HG03095 (cell line): ENCODE data around the gene MAP1LC3B.

Experiments
- ATAC-seq: cut with Tn5 transposase; IDR thresholded peaks from one replicate; pipeline ENCODE4 v1.9.1; 2021; ENCODE audit warnings: moderate library complexity; ENCODE audit not compliant: unreplicated experiment

The MAP1LC3B gene

DNA sequence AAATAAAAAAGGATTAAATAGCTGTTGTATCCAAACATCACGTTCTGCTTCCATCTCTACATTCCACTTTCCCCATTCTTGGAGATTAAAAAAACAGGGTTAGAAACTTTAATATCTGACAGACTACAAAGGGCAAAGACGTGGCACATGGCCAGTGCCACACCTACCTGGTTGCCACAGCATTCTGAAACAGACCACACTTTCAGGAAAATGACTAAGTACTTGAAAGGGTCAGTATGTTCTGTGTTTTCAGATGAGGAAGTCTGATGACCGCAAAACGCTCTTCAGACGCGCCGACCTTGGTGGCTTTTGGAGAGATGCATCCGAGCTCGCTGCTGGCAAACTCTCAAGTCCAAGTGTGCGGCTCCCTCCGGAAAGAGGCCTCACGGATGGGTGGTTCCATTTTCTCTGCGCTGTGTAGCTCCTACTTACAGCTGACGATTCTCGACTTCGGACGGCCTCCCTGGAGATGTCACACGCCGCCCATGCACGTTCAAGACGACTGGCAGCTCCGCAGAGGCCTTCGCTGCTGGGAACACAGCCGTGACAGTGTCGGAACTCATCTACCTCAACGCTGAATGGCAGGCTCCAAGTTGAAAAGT, 15.5 kb downstream of the MAP1LC3B start:
- no peak for ATAC-seq

DNA sequence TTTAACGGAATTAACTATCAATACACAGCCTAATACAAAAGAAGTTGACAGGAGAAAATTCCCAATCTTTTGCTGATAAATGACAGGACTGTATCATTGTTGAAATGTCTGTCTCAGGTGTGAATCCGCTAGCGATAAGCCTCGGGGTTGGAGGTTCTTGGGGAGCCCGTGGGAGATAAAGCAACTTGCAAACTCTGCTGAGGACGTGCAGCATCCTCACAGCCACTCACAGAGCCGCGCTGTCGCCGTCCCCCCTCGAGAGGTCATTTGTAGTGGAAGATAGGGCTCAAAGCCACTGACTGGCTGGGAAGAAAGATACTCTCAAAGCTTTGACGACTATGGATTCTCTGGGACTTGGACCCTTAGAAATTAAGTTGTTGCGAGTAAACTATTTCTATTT, 17.0 kb downstream of the MAP1LC3B start:
- ATAC-seq = no peak

DNA sequence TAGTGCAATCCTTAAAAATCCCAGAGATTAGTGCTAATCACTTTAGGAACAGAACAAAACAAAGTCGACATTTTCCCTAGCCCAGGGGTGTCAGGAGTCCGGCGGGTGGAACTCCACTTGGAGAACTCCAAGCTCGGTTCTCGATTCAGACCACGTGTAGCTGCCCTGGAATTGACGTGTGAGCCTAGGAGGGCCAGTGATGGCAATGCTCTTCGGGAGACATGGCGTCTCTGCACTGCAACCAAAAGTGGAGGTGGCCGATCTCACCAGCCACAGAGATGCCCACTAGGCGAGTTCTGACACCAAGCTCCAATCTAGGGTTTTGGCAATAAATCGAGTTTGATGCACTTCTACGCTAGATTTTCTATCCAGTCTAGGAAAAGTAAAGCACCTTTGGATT, 17.6 kb downstream of the MAP1LC3B start:
- ATAC-seq = no peak

DNA sequence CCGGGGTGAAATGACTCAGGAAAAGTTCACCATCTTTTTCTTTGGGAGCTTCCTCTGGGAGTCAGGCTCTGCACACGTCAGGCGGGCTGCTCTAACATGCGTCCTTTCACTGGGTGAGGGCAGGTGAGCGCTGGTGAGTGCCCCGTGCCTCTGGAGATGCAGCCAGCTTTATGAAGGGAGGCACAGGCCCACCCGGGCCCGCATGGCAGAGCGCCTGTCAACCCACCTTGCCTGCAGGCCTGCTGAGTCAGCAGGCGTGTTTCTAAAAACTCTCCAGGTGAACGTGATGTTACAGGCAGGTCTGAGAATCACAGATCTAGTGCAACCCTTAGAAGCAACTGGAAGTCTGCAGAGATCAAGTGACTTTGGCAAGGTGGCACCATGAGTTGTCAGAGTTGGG, 18.4 kb downstream of the MAP1LC3B start:
- ATAC-seq = no peak

DNA sequence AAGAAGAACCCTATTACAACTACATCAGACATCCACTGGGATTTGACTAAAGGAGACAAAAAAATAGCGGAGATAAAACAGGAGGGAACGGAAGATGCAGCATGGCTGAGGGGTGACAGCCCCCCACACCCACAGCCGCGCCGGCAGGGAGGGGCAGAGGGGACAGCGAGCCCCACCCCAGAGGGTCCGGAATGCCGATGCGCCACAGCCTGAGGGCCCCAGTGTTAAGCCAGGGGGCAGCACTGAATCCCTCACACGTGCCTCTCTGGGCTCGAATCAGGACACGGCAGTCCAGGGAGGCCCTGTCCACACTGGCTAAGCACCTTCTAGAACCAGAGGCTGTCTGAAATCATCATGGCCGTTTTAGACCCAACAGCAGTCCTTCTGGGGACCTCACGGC, 18.8 kb downstream of the MAP1LC3B start:
- ATAC-seq = no peak

DNA sequence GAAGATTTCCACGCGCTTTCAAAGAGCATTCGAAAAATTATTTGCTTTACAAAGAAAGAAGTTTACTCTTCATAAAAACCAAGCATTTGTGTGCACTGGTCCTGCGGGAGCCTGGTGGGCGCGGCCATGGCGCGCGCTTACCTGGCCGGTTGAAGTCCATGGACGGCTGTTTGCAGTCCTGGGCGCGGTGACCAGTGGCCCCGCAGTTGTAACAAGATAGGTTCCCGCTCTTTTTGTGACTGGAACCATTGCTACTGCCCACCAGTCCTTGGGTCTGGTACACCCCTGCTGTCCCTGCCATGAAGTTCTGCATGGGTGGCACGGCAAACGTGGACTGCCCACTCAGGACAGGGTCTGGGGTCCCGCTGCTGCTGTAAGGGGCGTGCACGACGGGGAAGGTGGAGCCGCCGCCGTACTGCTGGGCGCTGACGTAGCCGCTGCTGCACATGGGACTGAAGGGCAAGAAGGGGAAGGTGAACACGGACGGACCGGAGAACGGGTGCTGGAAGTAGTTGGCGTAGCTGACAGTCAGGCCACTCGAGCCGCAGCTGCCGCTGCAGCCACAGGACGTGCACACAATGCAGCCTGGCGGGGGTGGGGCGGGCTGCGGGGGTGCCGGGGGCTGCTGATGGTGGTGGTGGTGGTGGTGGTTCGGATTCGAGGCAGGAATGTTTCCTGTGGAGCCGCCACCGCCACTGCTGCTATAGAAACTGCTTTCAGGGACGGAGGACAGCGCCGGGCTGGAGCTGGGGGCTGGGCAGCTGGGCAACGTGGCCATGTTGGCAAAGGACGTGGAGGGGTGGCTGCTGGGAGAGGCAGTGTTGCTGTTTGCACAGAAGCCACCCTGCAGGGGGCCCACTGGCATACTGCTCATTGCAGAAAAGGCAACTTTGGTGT, 19.5 kb downstream of the MAP1LC3B start:
- ATAC-seq = no peak

DNA sequence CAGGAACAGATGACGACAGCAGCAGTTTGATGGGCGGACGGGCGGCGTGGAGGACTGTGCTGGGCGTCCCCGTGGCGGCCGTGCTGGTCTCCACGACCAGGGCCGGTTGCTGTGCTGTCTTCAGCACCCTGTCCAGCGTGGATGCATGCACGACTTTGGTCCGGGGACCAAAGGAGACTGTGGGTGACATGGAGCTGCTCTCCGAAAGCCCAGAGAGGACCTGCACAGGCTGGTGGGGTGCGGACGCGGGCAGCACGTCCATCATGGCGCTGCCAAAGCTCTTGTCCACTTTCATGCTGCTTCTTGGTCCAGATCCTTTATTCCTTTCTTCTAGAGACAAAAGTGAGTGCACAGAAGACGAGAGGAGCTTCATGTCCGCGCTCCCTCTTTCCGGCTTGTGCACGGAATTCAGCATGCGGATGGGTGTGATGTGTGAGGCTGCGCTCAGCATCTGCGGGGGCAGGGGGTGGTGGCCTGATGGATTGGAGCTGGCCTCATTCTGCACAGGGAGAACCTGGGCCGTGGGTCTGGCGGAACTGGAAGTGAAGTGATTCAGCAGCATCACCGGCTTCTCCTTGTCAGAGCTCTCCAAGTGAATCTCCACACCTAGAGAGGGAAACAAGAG, 20.3 kb downstream of the MAP1LC3B start:
- no peak for ATAC-seq

DNA sequence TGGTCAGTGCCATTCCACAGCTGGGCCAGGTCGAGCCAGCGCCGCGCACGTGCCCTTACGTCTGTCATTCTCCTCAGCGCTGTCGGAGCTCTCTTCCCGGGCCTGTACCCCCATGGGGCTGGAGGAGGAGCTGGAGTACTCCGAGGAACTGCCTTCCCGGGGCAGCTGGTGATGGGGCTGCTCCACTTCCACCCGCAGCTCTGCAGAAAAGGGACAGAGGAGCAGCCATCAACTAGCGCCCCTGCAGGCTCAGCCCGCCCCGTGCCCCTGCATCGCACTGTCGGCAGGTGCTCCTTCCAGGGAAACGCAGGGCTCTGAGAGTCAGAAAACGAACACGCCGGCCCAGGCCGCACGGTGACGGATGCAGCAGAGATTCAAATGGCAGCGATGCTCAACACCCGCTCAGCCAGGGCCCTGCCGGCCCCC, 20.9 kb downstream of the MAP1LC3B start:
- ATAC-seq = no peak

DNA sequence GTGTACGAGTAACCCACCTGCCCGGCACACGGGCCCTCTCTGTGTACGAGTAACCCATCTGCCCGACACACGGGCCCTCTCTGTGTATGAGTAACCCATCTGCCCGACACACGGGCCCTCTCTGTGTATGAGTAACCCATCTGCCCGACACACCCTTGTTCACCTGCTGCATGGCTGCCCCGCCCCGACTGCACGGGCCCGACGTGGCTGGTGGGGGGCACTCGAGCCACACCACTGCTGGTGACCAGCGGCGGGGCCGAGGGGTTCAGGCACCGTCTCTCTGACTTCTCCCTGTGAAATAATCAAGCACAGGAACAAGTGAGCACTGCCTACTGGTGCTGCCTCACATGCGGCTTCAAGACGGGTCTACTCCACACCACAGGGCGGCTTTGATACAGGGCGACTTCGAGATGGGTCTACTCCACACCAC, 22.1 kb downstream of the MAP1LC3B start:
- no peak for ATAC-seq

DNA sequence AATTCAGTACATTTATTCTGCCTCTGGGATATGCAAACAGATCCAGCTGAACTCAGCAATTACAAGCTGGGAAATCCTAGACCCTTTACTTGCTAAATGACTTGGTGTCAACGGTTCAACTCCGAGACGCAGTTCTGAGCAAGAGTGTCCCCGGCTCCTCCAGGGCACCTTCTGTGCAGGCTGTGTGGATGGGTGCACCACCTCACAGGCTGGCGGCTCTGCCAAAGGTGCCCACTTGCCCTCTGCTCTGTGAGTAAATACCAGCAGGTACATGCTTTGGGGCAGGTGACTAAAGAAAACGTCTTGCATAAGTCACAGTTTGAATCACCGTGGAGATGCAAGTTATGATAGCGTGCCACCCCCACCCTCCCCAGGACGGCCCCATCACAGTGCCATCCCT, 23.3 kb downstream of the MAP1LC3B start:
- no peak for ATAC-seq

DNA sequence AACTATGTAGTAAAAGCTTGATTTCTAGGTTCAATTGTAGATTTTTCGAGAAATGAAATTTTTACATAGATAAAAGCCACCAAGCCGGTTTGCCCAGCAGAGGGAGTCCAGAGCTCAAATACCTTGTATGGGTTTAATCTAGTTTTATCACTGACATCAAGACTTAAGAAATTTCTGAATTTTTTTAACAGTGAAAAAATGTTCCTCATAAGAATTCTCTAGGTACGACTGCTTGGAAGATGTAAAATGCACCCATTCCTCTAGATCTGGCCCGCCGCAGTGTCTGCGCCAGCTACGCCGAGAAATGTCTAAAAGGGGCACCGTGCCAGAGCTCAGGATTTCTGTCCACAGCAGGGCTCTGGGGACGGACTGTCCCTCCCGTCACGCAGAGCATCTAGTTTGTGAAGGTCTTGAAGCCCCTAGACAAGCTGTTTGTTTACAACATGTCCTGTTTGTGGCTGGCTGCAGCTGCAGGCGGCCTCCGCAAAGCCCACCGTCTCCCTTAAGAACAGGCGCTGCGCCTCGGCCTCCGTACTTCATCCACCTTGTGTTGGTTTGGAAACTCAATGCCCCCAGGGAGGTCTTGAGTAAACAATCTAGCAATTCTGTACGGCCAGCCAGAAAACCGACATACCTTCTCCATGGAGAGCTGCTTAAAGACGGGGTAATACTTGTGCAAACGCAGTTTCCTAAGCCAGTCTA, 24.8 kb downstream of the MAP1LC3B start:
- ATAC-seq = no peak

DNA sequence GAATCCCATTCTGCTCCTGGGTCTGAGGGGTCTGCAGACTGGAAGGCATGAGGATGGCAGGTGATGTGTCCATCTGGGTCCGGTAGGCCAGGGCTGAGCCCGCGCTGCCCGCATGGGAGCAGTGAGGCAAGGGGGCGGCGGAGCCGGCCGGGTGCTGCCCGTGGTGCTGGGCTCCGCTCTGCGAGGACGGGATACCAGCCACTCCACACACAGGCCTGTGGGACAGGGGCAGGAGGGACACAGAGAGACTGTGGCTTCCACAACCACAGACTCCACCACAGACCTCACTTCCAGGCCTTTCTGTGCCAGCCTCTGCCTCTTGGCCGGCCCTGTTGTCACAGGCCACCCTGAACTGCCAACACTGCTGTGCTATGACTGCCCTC, 25.4 kb downstream of the MAP1LC3B start:
- ATAC-seq = no peak

DNA sequence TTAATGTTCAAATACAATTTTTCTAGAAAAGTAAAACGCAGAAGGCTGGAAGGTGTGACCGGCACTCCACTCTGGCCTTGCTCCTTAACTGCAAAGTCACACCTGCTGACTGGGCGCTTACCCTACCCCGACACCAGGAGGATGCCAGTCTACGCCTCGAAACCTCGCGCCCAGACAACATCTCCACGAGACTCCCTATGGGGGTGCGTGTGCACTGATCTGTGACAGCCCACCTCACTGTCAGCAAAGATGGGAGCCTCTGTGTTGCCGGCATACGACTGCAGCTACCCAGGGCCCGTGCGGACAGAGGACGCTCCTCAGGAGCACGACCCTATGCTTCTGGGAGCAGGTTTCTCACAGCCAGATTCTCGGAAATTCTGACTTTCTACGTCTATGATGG, 26.1 kb downstream of the MAP1LC3B start:
- ATAC-seq = no peak

DNA sequence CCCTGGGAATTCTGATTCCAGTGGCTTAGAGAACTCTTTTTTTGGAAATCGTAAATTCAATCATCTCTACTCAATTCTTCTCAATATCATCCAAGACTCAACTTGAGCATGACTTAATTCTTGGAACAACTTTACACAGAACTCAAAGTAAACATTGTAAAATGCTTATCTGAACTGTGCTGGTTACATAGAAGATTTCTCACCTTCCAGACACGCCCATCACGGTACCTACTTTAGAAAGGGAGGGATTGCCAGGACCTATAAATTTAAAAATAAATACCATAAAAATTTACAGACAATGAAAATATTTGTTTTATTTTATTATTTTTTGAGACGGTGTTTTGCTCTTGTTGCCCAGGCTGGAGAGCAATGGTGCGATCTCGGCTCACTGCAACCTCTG, 26.5 kb downstream of the MAP1LC3B start:
- ATAC-seq = no peak

DNA sequence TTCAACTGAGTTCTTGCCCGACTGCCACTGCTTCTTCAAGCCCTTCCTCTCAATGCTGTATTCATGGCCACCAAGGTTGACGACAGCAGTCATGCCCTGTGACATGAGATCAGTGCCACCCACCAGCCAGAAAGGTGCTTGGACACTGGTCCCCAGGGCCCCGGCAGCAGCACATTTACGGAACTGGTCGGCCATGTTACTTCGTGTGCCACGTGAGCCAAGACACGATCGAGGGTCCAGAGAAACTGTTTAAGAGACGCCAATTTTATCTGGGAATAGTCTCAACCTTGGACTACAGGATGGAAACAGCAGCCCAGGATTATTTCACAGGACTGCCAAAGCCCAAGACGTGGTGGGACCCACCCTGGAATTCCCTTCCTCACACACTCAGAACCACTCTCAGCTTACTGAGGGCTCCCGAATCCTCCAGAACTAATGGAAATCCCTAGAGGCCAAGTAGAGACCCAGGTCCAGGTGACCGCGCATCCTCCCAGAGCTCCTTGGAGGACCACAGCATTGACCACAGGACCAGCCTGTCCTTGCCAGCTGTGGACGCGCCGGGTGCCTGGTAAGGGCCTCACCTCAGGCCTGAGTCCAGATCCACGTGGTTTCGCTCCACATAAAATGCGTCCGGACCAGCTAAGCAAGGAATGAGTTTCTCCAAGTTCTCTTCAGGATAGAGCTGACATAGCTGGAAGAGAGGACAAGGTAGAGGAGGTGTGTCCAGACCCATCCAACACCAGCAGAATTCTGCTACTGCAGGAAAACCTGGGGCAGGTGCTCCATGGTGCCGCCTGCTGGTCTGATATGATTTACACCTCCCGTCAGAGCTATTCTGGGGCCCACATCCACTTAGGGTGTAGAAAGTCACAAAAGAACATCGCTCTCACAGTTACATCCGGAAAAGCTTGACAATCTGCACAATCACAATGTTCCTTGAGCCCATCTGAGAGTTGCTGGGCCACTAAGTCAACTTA, 28.2 kb downstream of the MAP1LC3B start:
- ATAC-seq = no peak

DNA sequence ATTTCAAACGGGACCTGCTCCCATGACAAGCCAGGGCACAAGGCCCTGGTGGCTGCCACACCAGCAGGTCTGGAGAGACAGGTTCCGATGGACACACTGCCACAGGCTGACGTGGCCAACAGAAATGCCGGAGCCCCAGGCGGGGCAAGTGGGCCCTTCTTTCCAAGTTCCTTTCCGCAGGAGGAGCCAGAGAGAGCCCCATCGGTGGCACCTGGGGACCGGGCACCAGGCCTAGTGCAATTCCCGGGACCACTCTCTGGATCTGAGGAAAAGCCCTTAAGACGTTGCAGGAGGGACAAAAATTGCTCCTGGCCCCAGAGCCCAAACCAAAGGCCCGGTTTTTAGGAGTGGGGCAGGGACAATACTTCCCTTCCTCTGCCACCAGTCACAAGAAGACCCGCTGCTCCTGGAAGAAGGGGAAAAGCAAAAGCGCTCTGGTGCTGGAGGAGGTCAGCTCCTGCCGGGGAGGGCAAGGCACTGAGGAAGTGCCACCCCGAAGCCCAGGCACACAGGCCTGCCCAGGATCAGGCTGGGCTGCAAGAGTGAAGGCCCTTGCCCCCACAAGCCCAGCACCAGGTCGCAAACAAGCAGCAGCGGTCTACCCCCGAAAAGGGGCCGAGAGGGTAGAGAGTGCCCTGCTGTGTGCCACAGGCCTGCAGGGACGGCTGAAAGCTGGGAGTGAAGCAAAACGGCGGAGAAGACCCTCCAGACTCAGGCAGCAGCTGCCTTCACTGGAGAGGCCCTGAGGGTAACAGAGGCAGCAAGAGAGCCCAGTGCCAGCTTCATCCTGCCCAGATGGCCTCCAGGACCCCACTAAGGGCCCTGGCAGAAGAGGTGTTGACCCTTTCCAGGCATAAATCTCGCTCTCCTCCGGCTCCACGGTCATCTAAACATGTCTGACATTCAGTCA, 29.1 kb downstream of the MAP1LC3B start:
- no peak for ATAC-seq

DNA sequence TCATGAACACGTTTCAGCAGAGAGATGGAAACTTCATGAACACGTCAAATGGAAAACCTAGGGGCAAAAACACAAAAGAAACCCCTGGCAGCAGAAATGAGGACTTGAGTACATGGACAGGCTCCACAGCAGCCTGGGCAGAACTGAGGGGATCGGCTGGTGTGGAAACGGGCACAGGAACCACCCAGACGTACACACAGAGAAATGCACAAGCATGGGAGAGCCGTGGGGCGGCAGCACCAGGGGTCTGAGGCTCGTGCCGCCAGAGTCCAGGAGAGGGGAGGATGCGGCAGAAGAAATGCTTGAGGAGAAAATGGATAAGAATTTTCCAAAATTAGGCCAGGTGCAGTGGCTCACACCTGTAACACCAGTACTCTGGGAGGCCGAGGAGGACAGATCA, 30.0 kb downstream of the MAP1LC3B start:
- no peak for ATAC-seq

DNA sequence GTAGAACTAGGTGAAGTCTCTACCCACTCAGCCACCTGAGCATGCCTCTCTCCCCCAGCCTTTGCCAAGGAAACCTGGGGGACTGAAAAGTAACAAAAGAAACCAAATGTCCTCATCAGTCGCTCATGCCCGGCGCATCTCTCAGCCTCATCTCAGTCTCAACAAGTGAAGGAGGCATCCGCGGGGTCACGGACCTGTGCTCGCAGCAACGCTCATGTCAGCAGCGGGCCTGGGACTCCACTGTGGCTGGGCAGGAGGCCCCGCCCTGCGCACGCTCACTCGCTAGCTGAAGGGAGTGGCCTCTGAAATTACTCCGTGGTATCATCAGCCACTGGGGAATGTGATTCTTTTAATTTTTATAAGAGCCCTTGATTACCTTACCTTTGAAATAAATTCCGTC, 31.3 kb downstream of the MAP1LC3B start:
- ATAC-seq = no peak

DNA sequence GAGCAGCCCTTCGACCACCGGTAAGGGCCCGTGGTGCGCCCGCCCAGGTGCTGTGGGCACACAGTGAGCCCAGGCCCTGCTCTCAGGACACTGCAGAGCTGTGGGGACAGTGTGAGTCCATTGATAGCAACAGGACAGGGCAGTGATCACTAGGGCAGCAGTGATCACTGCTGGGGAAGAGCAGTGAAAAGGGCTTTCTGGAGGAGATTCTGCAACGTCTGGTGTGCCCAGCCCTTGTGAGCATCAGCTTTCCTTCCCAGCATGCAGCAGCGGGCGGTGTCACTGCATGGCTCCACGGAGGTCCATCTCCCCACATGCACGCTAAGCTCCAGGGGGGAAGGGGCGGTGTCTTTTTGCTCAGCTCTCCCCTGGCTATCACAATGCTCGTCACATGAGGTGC, 32.1 kb downstream of the MAP1LC3B start:
- ATAC-seq = no peak
